C1 segment of cervical spinal cord (tissue), 14 donors: ENCODE measurements around the gene CREB5.

ENCODE experiments used
- DNase-seq, 14 donors: peaks; one replicate each; lab custom pipeline; 2025; lab: John Stamatoyannopoulos, UW

Gene CREB5

DNA sequence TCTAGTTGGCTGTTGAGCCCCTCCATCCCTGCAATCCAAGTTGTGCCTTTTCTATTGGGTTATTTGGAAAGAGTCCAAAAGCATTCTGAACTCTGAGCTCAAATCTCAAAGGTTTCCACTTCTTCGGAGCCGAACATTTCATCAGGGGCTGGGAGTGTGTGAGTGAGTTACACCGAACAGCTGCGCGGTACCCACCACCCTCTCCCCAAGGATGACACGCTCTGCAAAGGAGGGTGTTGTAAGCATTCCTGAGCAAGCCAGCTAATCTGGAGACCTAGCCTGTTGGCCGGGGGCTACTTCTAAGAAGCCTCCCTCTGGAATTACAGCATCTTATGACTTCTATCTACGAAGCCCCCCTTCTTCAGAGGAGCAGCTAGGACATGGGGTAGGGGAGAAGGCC is 270.5 kb downstream of the CREB5 start:
- DNase-seq: no peak

DNA sequence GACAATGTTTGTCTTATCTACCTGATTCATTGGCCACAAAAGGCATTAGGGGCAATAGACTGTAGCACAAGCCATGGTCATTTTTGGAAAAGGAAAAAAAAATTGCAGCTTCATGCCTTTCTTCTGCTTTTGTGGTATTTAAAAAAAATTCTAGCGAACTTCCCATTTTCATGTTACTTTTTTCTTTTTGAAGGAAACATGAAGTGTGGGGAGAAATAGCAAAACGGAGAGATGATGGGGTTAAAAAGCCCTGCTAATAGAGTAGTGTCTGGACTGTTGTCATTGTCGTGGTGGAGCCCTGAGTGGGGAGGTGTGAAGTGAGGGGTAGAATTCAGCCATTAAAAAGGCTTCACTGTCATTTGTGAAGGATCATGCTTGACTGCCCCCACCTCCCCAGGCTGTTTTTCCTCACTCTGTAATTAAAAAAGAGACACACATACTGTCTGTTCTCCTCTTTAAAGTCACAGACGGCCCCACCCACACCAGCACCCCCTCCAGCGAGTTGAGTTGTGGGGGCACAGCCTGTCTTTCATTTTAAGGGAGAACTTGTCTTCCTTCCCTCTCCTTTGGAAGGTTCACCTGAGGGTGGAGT is 272.4 kb downstream of the CREB5 start:
- DNase-seq: peak in 1 of 14 donors; percentile 54

DNA sequence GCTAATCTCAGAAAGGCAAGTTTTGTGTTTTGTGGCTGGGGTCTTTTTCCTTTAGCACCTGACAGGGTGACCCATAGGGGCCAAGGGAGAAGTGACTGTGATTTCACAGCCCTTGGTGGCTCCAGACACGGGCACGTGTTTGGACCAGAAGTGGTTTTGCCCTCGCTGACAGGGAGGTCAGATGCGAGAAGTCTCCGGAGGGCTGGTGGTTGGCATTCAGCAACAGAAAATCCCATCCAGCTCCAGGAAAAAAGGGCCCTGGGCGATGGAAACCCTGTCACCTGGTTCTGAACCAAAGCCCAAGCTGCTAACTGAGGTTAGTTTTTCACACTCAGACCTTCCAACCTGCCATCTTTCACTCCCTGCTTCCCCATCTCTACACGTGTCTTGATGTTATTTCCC is 272.9 kb downstream of the CREB5 start:
- DNase-seq: peak in 12 of 14 donors; percentile 41 to 83 (median 65)

DNA sequence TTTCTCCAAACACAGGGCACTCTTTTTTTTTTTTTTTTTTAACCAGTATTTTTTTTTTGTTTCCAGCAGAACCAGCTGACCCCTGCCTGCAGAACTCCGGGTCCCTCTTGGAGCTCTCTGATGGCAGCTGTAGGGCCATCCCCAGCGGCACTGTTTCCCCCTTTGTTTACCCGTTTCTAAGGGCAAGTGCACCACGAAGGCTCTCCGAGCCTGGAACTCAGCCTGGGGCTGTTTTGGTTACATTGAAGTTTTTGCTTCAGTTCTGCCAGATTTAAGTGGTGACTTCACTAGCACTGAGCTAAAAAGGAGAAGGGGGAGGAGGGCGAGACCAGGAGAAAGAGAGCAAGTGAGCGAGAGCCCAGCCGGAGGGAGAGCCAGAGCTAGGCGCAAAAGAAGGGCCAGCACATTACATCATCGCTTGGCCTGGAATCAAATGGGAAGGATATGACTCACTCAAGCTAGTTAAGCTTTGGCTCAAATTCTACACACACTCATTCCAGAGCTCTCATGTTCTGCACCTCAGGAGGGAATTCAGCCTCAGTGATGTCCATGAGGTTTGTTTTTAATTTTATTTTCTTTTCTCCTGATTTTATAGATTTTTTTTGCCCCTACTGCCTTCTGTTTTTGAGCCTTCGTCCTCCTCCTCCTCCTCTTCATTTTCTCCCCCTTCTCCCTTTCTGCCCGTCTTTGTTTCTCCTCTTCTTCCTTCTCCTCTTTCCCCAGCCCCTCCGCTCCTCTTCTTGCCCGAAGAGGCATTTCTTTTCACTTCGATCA is 273.5 kb downstream of the CREB5 start:
- peak; percentile 31 to 97 (median 88) for DNase-seq

DNA sequence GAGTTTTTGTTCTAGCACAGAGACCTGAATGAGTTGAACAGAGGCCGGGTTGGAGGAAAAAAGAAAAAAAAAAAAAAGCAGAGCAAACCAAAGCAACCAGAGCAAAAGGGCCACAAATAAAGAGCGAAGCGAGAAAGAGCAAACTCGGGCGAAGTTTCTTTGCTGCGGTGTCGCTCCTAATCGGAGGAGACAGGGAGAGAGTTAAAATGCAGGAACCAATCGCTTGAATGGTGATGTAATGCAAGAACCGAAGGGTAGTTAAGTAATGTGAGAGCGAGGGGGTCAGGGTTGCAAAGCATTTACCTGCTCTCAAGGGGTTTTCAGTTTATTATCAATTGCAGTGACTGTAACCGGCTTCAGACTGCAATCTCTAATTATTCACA is 274.1 kb downstream of the CREB5 start:
- peak in 5 of 14 donors; percentile 33 to 73 (median 44) for DNase-seq

DNA sequence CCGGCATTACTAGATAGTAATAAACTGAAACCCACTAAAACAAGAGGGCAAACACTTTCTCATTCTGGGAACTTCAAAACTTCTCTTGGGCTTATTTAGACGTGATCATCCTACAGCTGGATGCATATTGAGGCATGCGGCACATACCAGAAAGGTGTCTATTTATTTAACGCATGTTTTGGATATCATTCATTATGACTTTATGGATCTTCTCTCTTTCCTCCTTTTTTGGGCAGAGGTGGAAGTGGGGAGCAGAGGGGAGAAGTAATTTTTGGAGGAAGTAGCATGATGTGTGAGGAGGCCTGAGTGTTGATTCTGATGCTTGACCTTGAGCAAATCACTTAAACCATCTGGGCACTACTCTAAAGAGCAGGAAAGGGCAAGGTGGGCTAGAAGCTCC is 275.2 kb downstream of the CREB5 start:
- peak in 1 of 14 donors; percentile 12 for DNase-seq

DNA sequence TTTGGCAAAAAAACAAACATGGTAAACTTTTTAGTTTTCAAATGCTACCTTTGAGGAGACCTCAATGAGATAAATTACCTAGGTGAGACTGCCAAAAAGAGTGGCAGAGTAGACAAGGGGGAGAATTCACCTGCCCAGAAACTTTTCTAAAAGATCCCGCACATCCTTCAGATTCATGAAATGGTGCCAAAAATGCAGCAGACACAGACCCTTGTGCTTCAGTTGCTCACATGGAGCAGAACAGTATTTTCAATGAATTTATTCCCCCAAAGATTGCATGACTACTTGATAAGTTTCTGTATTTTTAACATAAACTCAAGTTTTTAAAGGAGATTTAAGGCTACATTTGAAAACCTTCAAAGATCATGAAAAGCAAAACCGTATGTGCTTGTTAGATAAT is 275.9 kb downstream of the CREB5 start:
- DNase-seq: no peak

DNA sequence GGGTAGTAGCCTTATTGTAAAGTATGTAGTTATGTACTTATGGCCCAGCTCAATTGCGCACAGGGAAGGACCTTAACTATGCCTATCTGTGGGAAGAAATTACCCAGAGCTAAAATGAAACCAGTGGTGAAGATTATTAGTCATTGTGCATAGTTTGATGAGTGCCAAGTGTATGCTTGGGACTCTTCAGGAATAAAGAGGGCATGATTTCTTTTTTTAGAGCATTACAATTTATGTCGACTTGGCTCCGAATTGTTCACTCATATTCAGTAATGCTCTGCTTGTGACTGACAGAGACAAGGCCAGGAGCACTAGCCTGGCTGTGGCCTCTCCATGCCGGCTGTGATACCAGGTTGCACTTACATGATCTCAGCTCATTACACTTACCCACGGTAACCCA is 276.3 kb downstream of the CREB5 start:
- no peak for DNase-seq

DNA sequence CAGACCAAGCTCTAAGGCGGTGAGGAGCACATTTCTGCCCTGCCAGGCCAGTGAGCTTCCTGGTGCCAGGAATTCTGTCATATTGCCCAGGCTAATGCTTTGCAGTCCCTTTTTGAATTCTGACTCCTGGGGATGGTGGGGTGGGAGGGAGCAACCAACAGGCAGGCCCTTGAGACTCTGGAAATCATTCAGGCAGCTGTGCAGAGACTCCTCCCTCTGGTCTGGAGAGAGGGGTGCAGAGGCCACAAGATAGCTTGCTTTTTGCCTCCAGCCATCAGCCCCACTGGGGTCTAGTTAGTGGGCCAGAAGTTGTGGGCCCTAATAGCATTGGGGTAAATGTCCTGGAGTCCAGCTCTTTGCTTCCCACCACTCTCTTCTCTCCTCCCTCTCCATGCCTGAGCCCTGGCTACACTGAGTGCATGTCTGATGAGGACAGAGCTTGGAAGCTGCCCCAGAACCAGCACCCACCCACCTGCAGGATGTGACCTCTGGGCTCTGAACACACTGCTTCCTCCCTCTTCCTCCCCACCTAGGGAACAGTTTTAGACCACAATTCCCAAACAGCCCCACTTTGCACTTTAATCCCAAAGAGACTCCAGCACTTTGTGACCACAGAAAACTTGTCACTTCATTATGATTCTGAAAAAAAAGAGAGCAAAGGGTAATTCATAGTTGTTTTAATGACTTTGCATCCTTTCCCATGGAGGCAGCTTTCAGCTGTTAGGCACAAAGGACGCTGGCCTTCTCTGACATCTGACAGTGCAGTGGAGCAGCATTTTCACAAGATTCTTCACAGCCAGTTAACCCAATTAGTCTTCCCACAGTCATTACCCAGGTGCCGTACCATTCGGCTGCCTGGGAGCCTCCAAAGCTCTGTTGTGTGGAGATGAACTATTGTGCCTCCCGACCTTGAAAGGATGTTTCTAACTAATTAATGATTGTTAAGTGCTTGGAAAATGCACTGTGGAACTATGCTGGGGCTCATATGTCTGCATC is 283.3 kb downstream of the CREB5 start:
- DNase-seq: no peak

DNA sequence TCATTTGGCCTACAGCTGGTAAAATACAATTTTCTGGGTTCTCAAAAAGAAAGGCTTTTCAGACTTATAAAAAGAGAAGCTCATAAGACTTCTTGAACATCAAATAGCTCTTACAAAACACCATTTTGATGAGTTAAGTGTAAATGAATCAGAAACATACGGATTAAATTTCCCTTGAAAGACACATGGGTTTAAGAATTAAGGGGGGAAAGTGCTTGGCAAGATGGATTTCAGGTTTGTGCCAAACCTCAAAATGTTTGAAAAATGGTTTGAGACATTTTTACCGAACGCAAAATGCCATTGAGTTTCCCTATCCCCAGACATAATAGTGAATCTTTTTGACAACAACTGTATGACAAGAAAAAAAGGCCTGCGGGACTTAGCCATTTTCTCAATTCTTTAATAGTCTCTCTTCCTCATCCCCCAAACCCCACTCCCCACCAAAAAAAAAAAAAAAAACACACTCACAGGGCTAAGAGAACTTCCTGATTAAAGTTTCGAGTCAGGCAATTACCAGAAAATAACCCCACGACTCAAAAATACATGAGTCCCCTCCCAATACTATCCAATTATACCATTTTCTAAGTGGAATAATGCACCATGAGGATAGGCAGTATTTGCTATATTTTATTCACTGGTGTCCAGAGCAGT is 285.7 kb downstream of the CREB5 start:
- DNase-seq: no peak

DNA sequence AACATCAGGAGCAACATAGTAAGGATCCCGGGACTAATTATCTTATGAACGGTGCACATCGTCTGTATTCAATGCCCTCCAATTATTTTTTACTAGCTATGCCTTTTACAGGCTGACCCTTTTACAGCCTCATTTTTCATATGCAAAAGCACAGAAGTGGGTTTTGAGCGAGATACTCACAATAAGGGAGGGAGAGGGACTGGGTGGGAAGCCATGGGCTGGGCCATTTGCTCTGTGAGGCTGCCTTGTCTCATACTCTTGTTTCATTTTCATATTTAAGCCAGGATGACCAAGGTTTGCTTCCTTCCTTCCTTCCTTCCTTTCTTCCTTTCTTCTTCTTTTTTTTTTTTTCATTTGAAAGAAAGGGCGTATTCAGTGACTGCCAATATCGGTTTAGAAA is 286.5 kb downstream of the CREB5 start:
- DNase-seq: no peak

DNA sequence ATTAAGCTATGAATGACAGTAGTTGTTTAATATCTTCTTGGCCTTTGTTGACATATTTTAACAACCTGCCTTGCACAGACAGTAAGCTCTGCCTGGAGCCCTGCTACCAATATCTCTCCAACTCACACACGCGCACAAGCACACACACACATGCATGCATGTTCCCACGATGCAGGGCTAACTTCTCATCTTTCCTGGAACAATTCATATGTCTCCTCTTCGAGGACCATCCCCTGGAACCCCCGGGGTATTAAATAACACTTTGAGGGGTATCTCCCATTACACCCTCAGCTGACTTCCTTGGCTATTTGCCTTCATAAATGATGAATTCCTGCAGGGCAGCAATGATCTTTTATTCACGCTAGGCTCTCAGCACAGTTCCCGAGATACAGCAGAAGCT is 287.8 kb downstream of the CREB5 start:
- no peak for DNase-seq

DNA sequence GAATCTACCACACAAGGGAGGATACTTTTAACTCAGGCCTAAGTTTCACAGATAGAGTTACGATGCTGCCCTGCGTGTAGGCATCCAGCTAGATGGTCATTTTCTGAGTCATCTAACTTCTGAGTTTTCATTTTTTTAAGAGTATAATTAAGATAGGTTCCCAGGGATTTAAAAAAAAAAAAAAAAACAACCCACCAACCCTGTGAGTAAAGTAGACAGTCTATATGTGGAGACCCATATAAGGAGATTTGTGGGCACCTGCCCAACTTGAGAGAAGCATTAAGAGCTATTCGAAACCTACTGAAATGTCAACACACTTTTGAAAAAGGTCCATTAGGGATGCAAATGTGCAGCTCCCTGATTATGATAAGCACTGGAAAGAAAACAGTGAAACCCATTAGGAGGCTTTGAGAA is 288.5 kb downstream of the CREB5 start:
- DNase-seq: no peak

DNA sequence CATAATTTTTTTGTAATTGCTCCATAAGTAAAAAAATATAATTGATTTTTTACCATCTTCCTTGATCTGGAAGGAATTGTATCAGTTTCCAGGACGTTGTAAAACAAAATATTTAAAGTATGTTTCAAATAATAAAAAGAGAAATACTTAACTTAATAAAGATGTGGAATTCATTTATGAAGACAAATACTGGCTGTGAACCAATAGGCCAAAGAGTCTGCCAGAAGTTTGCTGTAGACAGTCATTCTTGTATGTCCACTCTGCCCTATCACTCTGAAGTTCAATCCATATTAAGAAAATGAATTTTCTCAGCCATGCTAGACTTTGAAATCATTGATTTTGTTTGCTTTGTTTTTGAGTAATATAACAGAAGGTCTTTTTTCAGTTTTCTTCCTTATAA is 289.4 kb downstream of the CREB5 start:
- no peak for DNase-seq

DNA sequence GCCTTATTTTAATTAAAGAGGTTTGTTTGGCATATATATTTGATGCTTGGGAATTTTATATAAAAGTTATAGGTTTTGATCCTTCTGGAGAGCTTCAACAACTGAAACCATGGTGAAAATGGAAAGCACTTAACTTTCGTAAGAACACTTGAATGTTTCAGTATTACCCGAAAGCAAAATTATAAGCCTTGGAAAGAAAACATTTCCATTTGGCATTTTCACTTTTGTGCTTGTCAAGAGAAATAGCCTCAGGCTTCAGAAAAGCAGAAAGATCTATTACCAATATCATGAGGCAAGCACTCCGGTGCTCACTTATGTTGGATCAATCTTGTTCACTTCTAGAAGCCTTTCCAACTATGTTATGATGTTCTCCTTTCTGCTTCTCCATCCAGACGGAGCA is 289.9 kb downstream of the CREB5 start:
- no peak for DNase-seq

DNA sequence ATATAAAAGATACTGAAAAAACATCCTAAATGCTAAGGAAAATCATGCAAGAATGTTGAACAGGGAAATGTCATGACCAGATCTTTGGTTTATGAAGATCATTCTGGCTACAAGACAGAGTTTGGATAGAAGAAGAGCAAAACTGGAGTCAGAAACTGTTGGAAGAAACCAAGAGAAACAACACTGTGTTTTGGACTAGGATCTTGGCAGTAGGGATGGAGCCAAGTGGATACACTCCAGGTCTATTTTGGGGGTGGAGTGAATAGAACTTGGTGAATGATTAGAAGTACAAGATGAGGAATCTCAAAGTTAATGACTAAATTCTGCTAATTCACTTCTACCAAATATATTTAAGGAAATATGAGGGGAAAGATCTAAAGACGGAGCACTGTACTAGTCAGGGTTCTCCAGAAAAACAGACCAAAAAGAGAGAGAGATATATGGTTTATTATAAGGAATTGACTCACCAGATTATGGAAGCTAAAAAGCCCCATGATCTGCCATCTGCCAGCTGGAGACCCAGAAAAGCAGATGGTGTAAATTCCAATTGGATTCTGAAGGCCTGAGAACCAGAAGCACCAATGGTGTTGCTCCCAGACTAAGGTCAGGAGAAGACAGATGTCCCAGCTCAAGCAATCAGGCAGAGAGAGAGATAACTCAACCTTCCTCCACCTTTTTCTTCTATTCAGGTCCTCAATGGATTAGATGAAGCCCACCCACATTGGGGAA is 290.9 kb downstream of the CREB5 start:
- peak in 1 of 14 donors; percentile 28 for DNase-seq

DNA sequence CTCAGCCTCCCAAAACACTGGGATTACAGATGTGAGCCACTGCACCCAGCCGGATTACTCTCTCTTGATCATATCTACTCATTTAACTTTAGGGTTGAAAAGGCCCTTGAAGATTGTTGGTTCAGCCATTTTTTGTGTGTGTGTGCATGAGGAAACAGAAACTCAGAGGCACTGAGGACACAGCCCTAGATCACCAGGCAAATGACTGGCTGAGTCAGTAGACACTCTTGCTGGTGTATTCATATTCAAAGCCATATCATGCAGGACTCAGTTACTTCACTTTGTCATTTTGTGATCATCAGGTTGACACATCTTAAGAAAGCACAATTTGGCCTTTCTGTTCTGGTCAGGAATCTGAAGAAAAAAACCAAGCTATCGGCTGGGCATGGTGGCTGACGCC is 292.4 kb downstream of the CREB5 start:
- no peak for DNase-seq

DNA sequence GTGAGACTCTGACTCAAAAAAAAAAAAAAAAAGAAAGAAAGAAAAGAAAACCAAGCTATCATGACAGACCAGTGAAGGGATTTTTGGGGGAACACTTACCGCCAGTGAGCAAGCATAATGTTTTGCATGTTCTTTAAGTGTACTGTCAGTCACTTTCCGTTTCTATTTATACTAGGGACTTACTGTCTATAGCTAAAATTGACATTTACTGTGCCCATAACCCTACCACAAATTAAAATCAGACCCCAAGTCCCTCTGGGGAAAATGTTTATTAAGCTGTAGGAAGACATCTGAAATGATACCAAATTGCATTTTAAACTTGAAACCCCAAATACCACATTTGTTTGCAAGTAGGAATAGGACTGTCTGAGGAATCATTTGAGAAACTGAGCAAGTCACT is 293.0 kb downstream of the CREB5 start:
- DNase-seq: no peak

DNA sequence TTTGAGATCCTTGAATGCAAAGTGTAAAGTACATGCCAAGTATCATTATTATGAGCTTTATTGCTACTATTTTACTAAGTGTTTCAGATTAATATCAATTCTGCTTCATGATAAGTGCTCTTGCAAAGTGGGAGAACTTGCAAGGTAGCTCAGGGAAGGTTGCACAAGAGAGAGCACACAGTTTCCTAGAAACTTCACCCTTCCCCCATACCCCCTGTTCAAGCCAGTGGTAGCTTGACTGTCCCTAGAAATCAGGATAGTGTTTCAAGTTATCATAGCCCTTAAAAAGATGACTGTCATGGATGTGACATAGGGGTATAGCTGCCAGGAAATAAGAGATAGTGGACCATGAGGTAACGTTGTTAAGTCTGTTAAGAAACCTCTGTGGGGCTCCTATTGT is 294.3 kb downstream of the CREB5 start:
- no peak for DNase-seq

DNA sequence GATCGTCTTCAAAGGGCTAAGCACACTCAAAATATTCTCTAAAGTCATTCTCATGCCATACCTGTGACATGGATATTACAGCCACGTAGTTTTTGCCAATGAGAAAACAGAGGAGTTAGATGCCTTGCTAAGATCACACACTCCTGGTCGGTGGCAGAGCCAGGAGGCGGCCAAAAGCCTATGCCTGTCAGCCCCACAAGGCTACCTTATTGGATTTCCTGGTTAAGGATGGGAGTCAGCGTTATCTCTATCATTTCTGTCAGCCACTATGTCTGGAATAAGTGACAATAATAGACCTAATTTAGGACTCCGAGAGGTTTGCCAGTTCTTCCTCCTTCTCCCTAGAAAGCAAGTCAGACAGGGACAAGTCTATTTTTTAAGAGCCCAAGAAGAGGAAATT is 295.0 kb downstream of the CREB5 start:
- DNase-seq: no peak
